Dendritic cell treated with granulocyte-macrophage colony-stimulating factor and Interleukin-4, amounts not matched to agents 40 ng/mL and 50 ng/mL, for 4 days (primary cell): ENCODE results near the gene ACYP2.

Experiments used
- H3K27ac Mint-ChIP-seq: one replicate; pipeline ENCODE4 v1.8.0; 2022; ENCODE audit warnings: mild to moderate bottlenecking, mixed read lengths
- H3K27me3 Mint-ChIP-seq: one replicate; pipeline ENCODE4 v1.8.0; 2022; ENCODE audit warnings: mild to moderate bottlenecking, mixed read lengths
- H3K36me3 Mint-ChIP-seq: one replicate; pipeline ENCODE4 v1.8.0; 2022; ENCODE audit warnings: low read depth, mixed read lengths
- H3K4me1 Mint-ChIP-seq: one replicate; pipeline ENCODE4 v1.8.0; 2022; ENCODE audit warnings: low read depth, mixed read lengths
- H3K4me3 Mint-ChIP-seq: one replicate; pipeline ENCODE4 v1.8.0; 2022; ENCODE audit warnings: mild to moderate bottlenecking, moderate library complexity, mixed read lengths
- H3K9me3 Mint-ChIP-seq: one replicate; pipeline ENCODE4 v1.8.0; 2022; ENCODE audit warnings: mixed read lengths
- intact Hi-C: fragments of 100-400 bp; cut with micrococcal nuclease; formaldehyde crosslinking; loops from one replicate; pipeline ENCODE4 v1.15.0; 2022

The ACYP2 gene

DNA sequence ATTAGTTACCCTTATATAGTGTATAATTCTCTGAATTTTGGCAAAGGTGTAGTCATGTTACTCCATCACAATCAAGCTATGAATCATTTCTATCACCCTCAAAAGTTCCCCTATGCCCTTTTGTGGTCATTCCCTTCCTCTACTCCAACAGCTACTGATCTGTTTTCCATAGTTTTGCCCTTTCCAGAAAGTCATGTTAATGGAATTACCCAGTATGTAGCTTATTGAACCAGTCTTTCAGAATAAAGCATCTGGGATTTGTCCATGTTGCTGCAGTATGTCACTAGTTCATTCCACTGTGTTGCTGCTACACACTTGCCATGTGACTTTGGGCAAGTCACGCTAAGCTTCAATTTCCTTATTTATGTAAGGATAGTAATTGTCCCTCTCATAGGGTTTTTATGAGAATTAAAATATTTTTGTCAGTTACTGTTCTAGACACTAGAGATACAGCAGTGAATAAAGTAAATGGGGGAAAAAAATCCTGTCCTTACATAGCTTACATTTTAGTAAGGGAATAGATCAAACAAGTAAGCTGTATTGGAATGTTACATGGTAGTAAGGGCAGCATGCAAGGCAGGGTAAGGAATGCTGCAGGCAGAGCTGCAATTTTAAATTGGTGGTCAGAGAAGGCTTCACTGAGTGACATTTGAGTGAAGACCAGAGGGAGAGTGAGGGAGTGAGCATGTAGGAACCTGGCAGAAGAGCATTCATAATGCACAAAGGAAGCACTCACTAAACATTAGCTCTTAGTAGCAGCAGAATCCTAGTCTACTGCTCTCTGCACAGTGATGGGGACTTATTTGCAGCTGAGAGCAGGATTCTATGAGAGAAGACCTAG, 220.9 kb downstream of the ACYP2 start:
- no peak overlapping the region for H3K27ac Mint-ChIP-seq
- H3K9me3 Mint-ChIP-seq = no peaks in the 10 kb centered on the region
- H3K4me1 Mint-ChIP-seq = peaks cover under 1% of the 10 kb centered on the region
- no peak overlapping the region for H3K4me3 Mint-ChIP-seq
- no peaks in the 10 kb centered on the region for H3K36me3 Mint-ChIP-seq
- H3K27me3 Mint-ChIP-seq = peaks cover 10% of the 10 kb centered on the region
- intact Hi-C loops = no loop called here

DNA sequence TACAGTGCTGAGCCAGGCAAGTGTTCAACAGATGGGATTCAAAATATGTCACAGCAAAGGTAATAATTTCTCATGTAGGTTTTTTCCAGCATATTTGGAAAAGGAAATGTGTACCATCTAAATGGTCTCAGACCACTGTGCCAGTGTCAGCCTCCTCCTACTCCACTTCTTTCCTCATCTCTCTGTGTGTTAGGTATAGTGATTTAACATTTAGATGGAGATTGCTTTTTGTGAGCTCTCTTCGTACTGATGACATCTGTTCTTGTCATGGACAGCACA, 221.5 kb downstream of the ACYP2 start:
- Mint-ChIP-seq H3K27me3 (peaks cover 8% of the 10 kb centered on the region), H3K27ac (no peak overlapping the region), H3K9me3 (no peaks in the 10 kb centered on the region), H3K4me1 (no peaks in the 10 kb centered on the region), H3K36me3 (no peaks in the 10 kb centered on the region), H3K4me3 (no peak overlapping the region)
- intact Hi-C loops = no loop called here

DNA sequence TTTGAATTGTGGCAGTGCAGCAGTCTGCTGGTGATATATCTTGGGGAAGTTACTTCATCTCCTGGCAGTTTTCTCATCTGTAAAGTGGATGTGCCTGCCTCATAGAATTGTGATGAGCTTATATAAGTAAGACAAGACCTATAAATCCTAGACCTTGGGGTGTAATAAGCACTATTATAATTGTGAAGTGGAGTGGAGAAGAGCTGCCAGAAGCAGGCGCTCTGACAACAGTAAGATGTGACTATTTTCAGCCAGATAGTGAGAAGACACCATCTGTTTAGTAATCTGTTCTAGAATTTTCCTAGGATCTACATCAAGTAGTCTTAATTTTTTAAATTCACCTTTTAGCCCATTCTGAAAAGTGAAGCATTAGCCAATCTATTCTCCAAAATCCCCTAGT, 226.2 kb downstream of the ACYP2 start:
- no peaks in the 10 kb centered on the region for H3K9me3 Mint-ChIP-seq
- H3K4me1 Mint-ChIP-seq = no peaks in the 10 kb centered on the region
- H3K27ac Mint-ChIP-seq = no peak overlapping the region
- H3K4me3 Mint-ChIP-seq = no peak overlapping the region
- intact Hi-C loops = no loop called here
- peaks cover 1% of the 10 kb centered on the region for H3K27me3 Mint-ChIP-seq
- no peaks in the 10 kb centered on the region for H3K36me3 Mint-ChIP-seq

DNA sequence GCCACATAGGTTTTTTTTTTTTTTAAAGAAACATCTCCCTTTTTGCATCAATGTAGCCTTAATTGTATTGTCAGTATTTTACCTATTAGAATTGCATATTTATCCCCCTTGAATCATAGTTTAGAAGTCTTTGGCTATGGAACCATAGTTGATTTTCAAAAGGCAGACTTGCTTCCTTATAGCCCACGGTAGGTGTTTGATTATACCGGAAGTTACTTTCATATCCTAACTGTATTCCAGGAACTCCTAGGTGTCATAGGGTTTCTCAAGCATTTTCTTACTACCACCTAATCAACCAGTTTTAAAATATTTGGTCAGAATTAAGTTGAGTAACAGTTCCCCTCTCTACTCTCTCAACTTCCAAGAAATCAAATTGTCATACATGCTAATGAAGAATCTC, 227.2 kb downstream of the ACYP2 start:
- Mint-ChIP-seq H3K4me1 (no peaks in the 10 kb centered on the region), H3K4me3 (no peak overlapping the region), H3K27ac (no peak overlapping the region), H3K27me3 (peaks cover 1% of the 10 kb centered on the region), H3K36me3 (no peaks in the 10 kb centered on the region), H3K9me3 (no peaks in the 10 kb centered on the region)
- intact Hi-C loops = no loop called here

DNA sequence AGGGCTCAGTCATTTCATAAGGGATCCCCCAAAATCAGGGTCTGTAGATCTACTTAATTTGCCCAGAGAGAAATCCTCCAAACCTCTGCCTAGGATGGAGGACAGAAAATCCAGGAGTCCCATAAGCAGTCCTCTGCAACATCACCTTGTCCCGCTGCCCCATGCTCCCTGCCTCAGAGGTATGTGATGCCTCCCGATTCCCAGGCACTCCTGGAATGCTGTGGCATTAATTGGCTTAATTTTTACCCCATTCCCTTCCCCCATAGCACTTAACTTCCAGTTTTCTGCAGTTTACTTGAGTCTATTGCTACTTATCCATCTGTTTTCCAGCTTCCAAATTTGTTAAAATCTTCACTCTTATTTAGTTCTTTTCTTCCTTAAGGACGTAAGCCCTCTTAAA, 232.2 kb downstream of the ACYP2 start:
- H3K4me3 Mint-ChIP-seq = no peak overlapping the region
- no peak overlapping the region for H3K27ac Mint-ChIP-seq
- H3K4me1 Mint-ChIP-seq = no peaks in the 10 kb centered on the region
- no peaks in the 10 kb centered on the region for H3K9me3 Mint-ChIP-seq
- H3K36me3 Mint-ChIP-seq = no peaks in the 10 kb centered on the region
- intact Hi-C loops = no loop called here
- peaks cover 1% of the 10 kb centered on the region for H3K27me3 Mint-ChIP-seq

DNA sequence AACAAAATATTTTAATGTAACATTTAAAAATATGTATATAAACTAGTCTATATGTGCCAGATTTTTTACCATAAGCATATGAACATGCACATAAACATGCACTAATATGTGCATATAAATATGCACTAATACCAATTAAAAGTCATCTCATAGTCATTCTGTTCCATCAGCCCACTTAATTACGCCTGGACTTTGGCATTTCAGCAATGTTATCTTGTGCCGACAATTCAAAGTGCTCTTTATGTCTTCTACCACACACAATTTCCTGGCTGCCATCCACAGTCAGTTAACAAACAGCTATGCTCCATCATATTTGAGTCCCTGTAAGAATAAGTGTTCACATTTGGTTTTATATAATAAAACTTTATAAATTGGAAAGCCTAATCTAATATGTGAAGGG, 233.2 kb downstream of the ACYP2 start:
- H3K36me3 Mint-ChIP-seq = no peaks in the 10 kb centered on the region
- no peaks in the 10 kb centered on the region for H3K4me1 Mint-ChIP-seq
- peaks cover 1% of the 10 kb centered on the region for H3K27me3 Mint-ChIP-seq
- no peak overlapping the region for H3K4me3 Mint-ChIP-seq
- intact Hi-C loops = no loop called here
- no peaks in the 10 kb centered on the region for H3K9me3 Mint-ChIP-seq
- H3K27ac Mint-ChIP-seq = no peak overlapping the region

DNA sequence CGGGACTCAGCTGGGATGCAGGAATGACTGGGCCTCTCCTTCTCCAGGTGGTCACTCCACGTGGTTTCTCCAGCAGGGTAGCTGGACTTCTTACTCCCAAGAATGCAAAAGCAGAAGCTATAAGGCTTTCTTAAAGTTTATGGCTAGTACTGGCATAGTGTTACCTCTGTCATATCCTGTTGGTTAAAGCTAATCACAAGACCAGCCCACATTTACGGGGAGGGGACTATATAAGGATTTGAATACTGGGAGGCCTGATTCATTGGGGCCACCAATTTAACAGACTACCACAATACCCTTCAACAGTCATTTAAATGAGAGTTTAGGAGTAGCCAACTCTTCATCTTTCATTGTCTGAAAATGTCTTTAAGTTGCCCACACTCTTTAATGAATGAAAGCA, 235.0 kb downstream of the ACYP2 start:
- Mint-ChIP-seq H3K4me1 (no peaks in the 10 kb centered on the region), H3K9me3 (no peaks in the 10 kb centered on the region), H3K4me3 (no peak overlapping the region), H3K36me3 (no peaks in the 10 kb centered on the region), H3K27ac (no peak overlapping the region), H3K27me3 (peaks cover 1% of the 10 kb centered on the region)
- intact Hi-C loops = no loop called here

DNA sequence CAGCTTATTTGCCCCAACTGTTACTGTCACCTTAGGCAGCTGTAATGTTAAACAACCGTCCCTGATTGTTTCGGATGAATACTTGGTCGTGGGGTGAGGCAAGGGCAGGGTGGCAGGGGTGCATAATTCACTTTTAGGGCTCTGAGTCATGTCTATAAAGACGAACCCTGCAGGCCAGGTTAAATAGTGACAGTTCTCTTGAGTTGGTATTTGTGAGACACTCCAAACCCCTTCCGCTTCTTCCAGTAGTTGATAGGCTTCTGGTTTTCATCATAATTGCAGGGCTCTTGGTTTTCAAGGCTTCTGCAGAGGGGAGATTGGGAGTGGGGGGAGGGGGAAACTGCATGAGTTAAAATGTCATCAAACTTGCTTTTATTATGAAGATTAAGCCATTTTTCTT, 237.8 kb downstream of the ACYP2 start:
- H3K36me3 Mint-ChIP-seq = no peaks in the 10 kb centered on the region
- peaks cover 4% of the 10 kb centered on the region for H3K27me3 Mint-ChIP-seq
- H3K4me1 Mint-ChIP-seq = no peaks in the 10 kb centered on the region
- H3K9me3 Mint-ChIP-seq = no peaks in the 10 kb centered on the region
- intact Hi-C loops = no loop called here
- no peak overlapping the region for H3K4me3 Mint-ChIP-seq
- no peak overlapping the region for H3K27ac Mint-ChIP-seq
